Smooth muscle cell (in vitro differentiated cells): ENCODE data around the gene GALNT7. TPM values are rescaled to one million over a fixed set of nuclear protein-coding genes. Genes with fewer than 3 reads are reported as not detected.

ENCODE experiments used
- DNase-seq: peaks from one replicate; lab custom pipeline; 2025; ENCODE audit not compliant: unreplicated experiment; lab: John Stamatoyannopoulos, UW
- H2AFZ ChIP-seq: fragments of 200-600 bp; sonication (generic); 2 replicates; pipeline ENCODE4 v1.6.0; 2016; ENCODE audit warnings: antibody characterized with exemption, low read depth, mild to moderate bottlenecking
- H3F3A ChIP-seq: fragments of 200-600 bp; sonication (generic); 2 replicates; pipeline ENCODE4 v1.6.0; 2017; ENCODE audit warnings: antibody characterized with exemption, low read depth
- H3K27ac ChIP-seq: fragments of 200-600 bp; sonication (generic); 2 replicates; pipeline ENCODE4 v1.5.1; 2016; ENCODE audit warnings: low read depth, mild to moderate bottlenecking
- H3K27me3 ChIP-seq: fragments of 200-600 bp; sonication (generic); 2 replicates; pipeline ENCODE4 v1.6.1; 2016; ENCODE audit warnings: low read depth, mild to moderate bottlenecking
- H3K36me3 ChIP-seq: fragments of 200-600 bp; sonication (generic); 2 replicates; pipeline ENCODE4 v1.5.1; 2016; ENCODE audit warnings: low read depth
- H3K4me1 ChIP-seq: fragments of 200-600 bp; sonication (generic); 2 replicates; pipeline ENCODE4 v1.5.1; 2016; ENCODE audit warnings: low read depth
- H3K4me2 ChIP-seq: fragments of 200-600 bp; sonication (generic); 2 replicates; pipeline ENCODE4 v1.6.0; 2016; ENCODE audit warnings: mild to moderate bottlenecking
- H3K4me3 ChIP-seq: fragments of 200-600 bp; sonication (generic); 2 replicates; pipeline ENCODE4 v1.5.1; 2016; ENCODE audit warnings: mild to moderate bottlenecking
- H3K79me2 ChIP-seq: fragments of 200-600 bp; sonication (generic); 2 replicates; pipeline ENCODE4 v1.6.0; 2016; ENCODE audit warnings: low read depth, mild to moderate bottlenecking
- H3K9ac ChIP-seq: fragments of 200-600 bp; sonication (generic); 2 replicates; pipeline ENCODE4 v1.6.0; 2016; ENCODE audit warnings: low read depth
- H3K9me3 ChIP-seq: fragments of 200-600 bp; sonication (generic); replicated peaks from 2 replicates; pipeline ENCODE4 v1.5.1; 2016; ENCODE audit warnings: low read depth
- H4K20me1 ChIP-seq: fragments of 200-600 bp; sonication (generic); 2 replicates; pipeline ENCODE4 v1.6.0; 2016; ENCODE audit warnings: low read depth
- WGBS: methylation state at CpG from one replicate; pipeline ENCODE4 v1.1.7; 2016; ENCODE audit warnings: low lambda C conversion rate; 5-methylcytosine and 5-hydroxymethylcytosine counted together
- polyA plus RNA-seq: library from polyadenylated mRNA; unstranded; fragments of >200 nt; fragmentation: Nextera tagmentation; extraction: Ambion mirVana; gene quantifications from 2 replicates; pipeline ENCODE4 v1.2.1, GENCODE V29; 2016
- total RNA-seq: library from RNA; depleted of rRNA; stranded (reverse); fragments of >200 nt; gene quantifications from 2 replicates; pipeline ENCODE4 v1.2.3, GENCODE V29; 2014
- TF ChIP-seq, protein P1 (sequence below): fragments of 200-600 bp; sonication (generic); IDR thresholded peaks from 2 replicates; pipeline ENCODE4 v1.5.1; 2017; ENCODE audit warnings: borderline replicate concordance, mild to moderate bottlenecking, antibody characterized with exemption; ENCODE audit not compliant: insufficient read depth, poor library complexity, severe bottlenecking

GALNT7 gene
- total and polyA plus RNA-seq, 2 experiments from 2014 or later = 9.0 to 33.4 TPM

DNA sequence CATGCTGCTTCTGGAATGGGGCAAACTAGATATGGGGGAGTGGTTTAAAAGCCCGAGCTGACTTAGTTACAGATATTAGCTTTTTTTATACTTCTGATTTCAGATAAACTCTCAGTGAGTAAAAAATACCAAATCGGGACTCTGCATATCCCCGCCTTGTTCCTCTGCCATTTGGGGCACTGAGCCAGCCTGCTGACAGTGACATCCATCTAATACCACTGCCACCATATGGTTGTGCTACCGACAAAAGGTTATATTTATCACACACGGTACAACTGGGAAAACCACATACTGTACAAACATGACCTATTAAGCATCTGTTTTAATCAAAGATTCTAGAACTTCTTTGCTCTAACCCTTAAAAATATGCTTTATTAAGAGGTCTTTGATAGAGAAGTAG lies 78.7 kb downstream of the GALNT7 start:
- Histone ChIP-seq H3K4me3 (no peak overlapping the region), H2AFZ (no peak overlapping the region), H3K4me2 (no peak overlapping the region), H3K9ac (no peak overlapping the region), H3K27me3 (peaks cover 28% of the 10 kb centered on the region), H3K27ac (no peak overlapping the region), H3K4me1 (peaks cover 9% of the 10 kb centered on the region), H3K36me3 (no peaks in the 10 kb centered on the region), H3K79me2 (no peaks in the 10 kb centered on the region), H3F3A (no peaks in the 10 kb centered on the region), H4K20me1 (peaks cover 38% of the 10 kb centered on the region), H3K9me3 (no peaks in the 10 kb centered on the region)
- WGBS = 80% methylated on average over 5 of the region's 5 CpGs
- no peak for DNase-seq
- TF ChIP-seq, protein P1, sequence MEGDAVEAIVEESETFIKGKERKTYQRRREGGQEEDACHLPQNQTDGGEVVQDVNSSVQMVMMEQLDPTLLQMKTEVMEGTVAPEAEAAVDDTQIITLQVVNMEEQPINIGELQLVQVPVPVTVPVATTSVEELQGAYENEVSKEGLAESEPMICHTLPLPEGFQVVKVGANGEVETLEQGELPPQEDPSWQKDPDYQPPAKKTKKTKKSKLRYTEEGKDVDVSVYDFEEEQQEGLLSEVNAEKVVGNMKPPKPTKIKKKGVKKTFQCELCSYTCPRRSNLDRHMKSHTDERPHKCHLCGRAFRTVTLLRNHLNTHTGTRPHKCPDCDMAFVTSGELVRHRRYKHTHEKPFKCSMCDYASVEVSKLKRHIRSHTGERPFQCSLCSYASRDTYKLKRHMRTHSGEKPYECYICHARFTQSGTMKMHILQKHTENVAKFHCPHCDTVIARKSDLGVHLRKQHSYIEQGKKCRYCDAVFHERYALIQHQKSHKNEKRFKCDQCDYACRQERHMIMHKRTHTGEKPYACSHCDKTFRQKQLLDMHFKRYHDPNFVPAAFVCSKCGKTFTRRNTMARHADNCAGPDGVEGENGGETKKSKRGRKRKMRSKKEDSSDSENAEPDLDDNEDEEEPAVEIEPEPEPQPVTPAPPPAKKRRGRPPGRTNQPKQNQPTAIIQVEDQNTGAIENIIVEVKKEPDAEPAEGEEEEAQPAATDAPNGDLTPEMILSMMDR = no peak

DNA sequence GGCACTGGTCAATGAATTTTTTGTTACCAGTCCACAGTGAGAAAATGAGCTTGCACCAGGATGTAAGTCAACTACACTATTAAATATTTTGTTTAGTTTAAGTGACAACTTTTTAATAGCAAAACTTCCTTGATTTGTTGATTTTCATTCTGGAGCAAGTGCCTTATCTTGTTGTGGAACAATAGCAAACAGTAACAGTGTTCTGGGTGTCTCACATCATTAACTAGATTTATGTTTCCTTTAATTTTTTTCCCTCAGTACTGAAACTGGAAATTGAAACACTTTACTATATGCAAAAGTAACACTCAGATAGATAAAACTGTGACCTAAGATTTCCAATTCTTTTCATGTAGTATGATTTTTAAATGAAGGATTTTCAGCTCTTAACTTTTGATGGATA lies 80.1 kb downstream of the GALNT7 start:
- Histone ChIP-seq H3K27me3 (peaks cover 30% of the 10 kb centered on the region), H3K79me2 (no peaks in the 10 kb centered on the region), H3K4me3 (no peak overlapping the region), H3F3A (peaks cover 3% of the 10 kb centered on the region), H3K27ac (no peak overlapping the region), H3K4me2 (no peak overlapping the region), H2AFZ (no peak overlapping the region), H3K9ac (no peak overlapping the region), H3K9me3 (no peaks in the 10 kb centered on the region), H3K4me1 (peaks cover 9% of the 10 kb centered on the region), H3K36me3 (no peaks in the 10 kb centered on the region), H4K20me1 (peaks cover 50% of the 10 kb centered on the region)
- no peak for DNase-seq
- TF ChIP-seq, protein P1 = no peak

- Histone ChIP-seq H3K4me1 (peaks cover 3% of the 10 kb centered on the region), H3F3A (peaks cover 3% of the 10 kb centered on the region), H3K4me3 (no peak overlapping the region), H4K20me1 (peaks cover 58% of the 10 kb centered on the region), H3K9ac (no peak overlapping the region), H3K4me2 (no peak overlapping the region), H2AFZ (no peak overlapping the region), H3K79me2 (no peaks in the 10 kb centered on the region), H3K27ac (peak overlapping the region; percentile 59), H3K9me3 (no peaks in the 10 kb centered on the region), H3K27me3 (peaks cover 42% of the 10 kb centered on the region), H3K36me3 (no peaks in the 10 kb centered on the region)
- TF ChIP-seq, protein P1 = no peak
- DNase-seq = no peak
- 38% methylated on average over 6 of the region's 6 CpGs for WGBS
Measured at GRCh38 chr4:173252024-173252935, 83.7 kb downstream of the GALNT7 start.
